NOMO-1 (cell line): Measurements from ENCODE around the gene LRRK1.

Experiments used
- DNase-seq, 2 experiments: peaks; one replicate each; lab custom pipeline; 2025; ENCODE audit not compliant: unreplicated experiment in 2 of 2; lab: John Stamatoyannopoulos, UW

Gene LRRK1

DNA sequence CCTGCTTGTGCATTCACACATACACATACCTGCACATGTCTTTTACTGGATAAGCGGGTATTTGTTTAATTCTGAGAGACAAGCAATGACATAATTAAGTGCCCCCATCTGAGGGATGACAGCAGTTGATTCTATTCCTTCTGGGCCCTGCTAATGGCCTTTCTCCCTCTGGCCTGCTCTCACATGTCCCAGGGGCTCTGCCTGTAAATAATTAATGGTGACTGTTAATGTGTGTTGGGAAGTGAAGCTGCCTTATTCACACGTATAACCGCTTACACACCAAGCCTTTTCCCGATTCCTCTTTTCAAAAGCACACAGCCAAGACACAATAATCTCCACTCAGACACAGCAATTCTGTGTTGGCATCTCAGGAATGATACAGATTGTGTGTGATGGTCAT is 47.8 kb downstream of the LRRK1 start:
- no peak for DNase-seq

DNA sequence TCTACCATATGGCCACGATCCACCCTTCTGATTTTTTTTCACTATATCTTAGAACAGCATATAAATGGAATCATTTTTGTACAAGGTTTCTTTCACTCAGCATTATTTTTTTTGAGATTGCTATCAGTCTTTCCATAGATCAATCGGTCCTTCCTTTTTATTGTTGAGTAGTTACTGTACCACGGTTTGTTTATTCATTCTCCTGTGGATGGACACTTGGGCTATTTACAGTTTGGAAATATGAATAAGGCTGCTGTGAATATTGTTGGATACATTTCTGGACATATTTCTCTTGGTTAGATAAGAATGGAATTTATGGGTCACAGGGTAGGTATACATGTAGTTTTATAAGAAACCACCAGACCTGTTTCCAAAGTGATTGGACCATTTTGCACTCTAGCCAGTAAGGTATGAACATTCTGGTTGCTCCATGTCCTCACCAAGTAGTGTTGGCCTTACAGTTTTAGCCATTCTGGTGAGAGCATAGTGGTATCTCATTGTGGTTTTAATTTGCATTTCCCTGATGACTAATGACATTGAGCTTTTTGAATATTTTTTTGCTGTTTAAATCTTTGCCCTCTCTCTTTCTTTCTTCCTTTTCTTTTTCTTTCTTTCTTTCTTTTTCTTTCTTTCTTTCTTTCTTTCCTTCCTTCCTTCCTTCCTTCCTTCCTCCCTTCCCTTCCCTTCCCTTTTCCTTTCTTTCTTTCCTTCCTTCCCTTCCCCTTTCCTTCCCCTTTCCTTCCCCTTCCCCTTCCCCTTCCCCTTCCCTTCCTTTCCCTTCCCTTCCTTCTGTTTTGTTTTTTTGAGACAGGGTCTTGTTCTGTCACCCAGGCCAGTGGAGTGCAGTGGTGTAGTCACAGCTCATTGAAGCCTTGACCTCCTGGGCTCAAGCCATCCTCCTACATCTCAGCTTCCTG is 49.2 kb downstream of the LRRK1 start:
- no peak for DNase-seq

DNA sequence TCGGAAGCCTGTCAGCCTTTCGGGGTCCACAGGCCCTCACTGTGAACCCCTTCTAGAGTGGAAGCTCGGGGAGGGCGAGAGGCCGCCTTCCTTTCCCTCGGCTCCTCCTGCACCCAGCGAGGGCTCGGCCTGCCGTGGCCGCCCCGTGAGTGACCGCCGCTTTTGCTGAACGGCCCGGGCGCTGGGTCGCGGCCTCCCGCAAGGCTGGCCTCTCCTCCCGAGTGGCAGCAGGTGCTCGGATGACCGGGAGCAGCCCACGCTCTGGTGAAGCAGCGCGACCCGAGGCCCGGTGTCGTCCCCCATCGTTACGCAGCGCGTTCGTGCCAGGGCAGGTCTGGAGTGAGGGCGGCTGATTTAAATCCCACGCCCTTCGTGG is 53.8 kb downstream of the LRRK1 start:
- no peak for DNase-seq

DNA sequence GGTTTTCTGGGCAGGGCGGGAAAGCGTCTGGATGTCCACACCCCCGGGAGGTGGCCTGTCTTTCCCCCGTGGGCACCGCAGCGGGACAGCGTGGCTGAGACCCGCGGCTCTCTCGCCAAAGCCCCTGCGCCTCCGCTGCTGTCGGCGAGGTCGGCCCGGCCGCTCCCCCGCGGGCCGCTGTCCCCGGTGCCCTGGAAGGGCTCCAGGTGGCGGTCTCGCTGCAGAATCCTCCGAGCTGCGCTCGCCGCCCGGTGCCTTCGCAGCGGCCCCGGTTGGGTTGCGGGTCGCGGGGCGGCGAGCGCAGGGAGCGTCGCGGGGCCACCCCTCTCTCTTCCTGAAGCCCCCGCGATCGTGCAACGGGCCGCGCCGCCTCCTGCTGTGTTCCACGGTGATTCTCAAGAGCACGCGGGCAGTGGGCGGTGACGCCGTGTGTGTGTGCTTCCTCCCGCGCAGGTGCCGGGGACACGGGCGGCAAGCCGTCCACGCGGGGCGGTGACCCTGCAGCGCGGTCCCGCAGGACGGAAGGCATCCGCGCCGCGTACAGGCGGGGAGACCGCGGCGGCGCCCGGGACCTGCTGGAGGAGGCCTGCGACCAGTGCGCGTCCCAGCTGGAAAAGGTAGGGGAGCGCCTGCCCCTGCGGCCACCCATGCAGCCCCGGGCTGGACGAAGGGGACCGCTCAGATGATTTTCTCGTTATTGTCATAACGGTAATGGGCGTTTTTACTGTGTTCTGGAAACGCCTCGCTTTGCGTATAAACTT is 54.4 kb downstream of the LRRK1 start:
- no peak for DNase-seq

DNA sequence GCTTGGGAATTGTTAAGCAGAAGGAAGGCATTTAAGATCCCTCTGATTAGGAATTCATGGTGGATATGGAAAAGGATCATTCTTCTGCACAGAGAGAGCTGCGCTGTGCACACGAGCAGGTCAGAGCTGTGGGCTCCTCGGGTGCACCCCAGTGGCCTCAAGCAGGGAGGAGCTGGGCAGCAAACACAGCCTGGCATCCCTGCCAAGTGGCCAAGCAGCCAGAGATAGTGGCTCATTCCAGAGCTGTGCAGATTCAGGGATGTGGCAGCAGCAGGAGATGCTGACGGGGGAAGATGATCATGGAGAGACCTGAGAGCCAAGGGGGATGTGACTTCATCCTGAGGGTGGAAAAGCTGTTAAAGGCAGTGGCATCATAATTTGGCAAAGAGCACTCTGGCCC is 55.9 kb downstream of the LRRK1 start:
- no peak for DNase-seq

DNA sequence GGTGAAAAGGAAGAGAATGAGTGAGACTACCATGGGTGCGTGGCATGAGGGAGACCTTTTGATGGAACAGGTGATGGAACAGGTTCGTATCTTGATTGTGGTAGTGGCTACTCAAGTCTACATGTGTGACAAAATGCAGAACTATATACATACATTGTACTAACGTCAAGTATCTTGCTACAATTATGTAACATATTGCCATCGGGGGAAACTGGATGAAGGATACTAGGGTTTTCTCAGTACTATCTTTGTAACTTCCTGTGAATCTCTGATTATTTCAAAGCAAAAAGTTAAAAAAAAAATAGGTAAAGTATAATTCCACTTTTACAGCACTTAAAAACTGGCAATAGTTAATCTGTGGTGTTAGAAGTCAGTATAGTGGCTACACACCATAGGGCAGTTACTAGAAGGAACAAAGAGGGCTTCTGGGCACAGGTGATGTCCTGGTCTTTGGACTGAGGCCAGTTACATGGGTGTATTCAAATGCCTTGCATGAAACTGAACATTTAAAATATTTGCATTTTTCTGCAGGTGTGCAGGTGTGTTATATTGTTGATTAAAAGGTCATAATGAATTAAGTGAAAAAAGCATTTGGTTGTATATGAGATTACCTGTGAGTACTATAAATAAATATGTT is 61.4 kb downstream of the LRRK1 start:
- no peak for DNase-seq

DNA sequence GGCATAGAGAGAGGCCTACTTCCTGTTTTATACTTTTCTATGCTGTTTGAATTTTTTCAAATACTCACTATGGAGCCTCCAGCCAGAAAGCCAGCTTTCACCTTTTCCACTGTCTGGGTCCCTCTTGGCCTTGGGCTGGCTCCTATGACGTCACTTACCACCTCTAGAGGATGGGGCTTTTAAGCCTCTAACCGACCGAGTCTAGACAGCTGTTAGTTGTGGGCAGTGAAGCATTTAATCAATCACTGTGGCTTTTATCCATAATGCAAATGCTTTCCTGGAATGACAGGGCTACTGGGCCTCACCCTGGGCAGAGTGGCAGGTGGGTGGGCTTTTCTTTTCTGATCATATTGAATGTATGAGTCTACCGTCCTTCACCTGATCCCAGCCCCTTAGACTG is 61.9 kb downstream of the LRRK1 start:
- DNase-seq = no peak

DNA sequence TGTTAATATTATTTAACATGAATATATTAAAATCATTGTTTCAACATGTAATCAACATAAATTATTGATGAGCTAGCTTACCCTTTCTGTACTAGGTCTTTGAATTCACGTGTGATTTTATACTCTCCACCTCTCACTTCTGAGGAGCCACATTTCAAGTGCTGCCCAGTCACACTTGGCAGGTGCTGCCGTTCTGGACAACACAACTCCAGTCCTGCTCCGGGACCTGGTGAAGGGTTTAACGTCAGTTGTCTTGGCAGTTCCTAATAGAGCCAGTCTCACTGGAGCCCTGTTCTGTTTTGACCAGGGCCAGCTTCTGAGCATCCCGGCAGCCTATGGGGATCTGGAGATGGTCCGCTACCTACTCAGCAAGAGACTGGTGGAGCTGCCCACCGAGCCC is 64.1 kb downstream of the LRRK1 start:
- DNase-seq = no peak

DNA sequence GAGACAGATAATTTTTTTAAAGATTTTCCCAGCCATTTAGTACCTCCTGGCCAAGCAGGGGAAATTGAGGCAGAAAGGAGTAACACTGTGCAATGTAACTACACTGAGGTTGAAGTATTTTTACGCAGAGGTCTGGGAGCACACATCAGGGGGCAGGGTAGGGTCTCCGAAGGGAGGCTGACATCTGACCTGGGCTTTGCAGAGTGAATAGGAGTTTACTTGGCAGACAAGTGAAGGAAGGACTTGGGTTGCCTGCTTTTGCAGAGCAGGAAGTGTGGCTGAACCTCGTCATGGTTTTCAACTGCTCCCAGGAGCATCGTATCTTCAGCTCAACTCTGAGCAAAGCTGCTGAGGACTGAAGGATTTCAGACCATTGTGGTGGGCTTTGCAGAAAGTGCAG is 66.2 kb downstream of the LRRK1 start:
- DNase-seq = no peak

DNA sequence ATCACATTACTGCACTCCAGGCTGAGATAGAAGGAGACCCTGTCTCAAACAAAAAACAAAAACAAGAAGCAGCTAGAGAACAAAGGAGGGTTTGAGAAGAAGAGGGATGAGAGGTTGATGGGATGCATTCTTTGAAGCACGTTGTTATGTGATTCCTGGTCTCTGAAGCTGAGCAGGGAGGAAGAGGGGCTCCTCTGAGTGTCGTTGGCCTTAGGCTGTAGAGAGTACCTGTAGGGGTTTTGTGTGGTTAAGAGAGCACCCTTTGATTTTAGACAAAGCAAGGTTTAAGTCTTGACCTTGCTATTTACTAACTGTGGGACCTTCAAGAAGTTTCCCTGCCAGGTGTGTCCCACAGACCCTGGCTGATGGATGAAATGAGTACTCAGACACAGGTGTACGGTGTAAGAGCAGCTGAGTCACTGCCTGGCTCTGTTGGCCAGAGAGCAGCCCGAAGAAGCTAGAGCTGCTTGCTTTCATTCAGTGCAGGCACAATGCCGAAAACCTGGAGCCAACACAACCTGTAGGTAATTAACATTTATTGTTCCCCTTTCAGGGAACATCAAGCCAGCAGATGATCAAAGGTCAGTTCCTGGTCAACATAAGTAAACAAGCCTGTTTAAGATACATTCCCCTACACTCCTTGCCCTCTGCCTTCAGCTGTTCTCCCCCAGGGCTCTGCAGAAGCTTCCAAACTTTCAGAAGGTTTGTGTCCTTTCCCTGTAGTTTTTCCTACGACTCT is 67.2 kb downstream of the LRRK1 start:
- DNase-seq = no peak

DNA sequence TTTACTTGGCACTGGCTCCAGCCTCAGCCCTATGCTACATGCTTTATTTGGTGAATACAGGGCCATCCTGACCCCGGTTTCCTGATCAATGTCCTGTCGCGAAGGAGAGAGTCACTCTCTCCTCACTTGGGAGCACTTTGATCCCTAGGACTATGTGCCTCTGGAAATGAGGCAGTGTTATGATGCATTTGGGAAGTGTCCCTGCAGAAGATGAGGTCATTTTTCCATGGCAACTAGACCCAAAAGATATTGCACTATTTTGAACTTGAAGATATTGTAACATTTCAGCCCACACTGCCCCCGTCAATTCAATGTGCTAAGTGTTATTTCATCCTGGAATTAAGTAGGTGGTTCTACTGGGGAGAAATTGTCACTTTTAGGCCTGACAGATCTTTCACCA is 68.0 kb downstream of the LRRK1 start:
- no peak for DNase-seq

DNA sequence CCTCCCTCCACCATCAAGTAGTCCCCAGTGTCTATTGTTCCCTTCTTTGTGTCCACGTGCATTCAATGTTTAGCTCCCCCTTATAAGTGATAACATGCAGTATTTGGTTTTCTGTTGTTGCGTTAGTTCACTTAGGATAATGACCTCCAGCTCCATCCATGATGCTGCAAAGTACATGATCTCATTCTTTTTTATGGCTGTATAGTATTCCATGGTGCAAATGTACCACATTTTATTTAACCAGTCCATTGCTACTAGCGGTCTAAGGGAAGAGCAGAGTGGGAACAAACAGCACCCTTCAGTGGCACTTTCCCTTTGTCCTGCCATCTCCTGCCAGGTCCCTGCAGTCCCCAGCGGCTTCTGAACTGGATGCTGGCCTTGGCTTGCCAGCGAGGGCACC is 69.1 kb downstream of the LRRK1 start:
- DNase-seq = no peak

DNA sequence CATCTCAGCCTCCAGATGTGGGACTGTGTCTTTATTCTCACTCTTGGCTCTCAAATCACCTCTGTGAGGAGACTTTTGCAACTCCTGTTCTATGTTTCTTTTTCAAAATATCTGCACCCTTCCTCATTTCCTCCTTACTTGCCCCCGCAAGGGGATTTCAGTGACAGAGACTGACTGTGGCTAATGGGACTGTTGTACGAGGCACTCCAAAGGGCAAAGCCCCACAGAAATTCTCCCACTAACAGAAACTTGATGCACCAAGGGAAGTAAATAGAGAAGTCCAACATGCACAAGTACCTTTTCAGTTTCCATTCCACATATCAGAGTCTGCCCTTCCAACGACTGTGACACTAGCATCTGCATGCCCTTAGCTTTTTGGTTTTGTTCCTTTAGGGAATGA is 69.7 kb downstream of the LRRK1 start:
- DNase-seq = no peak

DNA sequence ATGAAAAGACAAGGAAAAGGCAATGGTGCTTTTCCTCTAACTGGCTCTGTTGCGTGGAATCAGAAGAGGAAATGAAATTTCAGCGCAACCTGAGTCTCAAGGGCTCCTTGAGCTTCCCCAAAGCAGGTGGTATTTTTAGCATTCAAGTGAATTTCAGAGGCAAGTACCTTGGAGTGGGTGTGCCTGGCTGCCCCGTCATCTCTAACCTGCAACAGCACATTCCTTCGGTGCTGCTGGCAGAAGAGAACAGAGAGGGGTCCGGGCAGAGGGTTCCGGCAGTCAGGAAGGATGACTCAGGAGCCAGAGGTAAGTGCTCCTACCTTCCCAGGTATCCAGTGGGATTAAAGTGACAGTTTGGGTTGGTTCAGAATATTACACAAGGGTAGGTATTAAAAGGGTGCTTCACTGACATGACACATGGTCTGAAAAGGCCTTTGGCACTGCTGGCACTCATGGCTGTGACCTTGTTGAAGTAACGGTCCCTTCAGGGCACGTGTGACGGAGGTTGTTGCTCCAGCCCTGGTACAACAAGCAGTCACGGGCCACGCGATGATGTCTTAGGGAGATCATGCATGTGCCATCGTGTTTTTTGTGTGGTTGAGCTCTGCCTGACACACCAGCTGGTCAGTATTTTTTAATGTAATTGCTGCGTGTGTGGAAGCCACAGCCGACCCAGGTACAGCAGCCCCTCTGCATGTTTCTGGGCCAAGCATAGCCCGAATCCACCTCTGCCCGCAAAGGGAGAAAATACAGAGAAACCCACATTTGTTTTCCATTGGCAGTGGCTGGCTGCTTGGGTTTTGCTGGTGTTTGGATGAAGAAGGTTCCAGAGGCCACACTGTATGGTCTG is 75.7 kb downstream of the LRRK1 start:
- peak; percentile 15 to 35 for DNase-seq

DNA sequence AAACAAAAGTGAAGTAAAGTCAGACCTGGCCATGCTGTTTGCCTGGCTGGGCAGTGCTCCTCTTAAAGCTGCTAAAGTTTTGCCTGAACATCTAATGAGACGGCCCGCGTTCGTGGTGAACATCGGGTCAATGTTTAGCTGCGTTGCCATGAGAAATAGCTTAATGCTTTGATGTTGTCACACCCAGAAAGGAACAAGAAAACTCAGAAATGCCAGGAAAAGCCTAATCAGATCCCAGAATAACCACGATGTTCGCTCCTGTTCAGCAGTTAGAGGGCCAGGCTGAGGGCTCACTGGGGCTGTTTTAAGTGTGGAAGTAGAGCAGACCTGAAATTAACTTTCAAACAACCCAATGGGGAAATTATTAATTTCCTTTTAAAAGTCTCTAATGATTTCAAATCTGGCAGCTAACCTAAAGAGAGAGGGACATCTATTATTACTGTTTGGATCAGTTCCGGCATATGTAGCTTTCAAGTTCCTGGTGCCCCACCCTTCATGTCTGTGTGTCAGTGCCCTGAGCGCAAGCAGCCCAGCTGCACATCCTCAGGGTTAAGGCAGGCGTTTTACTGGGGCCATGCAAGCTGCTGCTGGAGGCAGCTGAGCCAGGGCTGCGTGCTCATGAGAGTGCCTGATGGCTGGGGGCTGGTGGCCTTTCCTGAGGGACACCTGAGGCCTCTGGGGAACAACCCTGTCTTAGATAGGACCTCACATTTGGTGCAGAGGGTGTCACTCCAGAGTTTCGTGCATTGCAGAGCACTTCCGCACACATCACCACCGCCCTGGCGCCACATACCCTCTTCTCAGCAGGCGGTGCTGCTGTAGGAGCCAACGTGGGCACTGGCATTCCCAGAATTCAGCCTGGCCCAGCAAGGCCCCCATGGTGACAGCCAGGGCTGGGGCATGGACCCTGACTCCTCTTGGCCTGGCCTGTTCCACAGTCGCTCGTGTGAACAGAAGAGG is 76.6 kb downstream of the LRRK1 start:
- DNase-seq = no peak

DNA sequence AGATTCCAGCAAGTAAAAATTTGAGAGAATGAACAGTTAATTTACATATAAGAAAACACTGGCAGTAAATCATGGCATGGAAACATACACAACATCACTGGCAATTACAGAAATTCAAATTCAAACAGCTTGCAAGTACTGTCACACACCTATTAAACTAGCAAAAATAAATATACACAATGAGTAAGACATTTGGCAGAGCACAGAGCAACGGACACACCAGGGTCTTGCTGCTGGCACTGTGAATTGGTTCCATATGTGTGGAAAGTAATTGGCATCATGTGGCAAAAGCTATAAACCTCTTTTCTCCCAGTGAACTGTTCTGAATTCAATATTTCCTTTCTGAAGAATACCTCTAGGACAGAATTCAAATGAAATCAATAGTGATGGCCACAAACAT is 78.3 kb downstream of the LRRK1 start:
- no peak for DNase-seq

DNA sequence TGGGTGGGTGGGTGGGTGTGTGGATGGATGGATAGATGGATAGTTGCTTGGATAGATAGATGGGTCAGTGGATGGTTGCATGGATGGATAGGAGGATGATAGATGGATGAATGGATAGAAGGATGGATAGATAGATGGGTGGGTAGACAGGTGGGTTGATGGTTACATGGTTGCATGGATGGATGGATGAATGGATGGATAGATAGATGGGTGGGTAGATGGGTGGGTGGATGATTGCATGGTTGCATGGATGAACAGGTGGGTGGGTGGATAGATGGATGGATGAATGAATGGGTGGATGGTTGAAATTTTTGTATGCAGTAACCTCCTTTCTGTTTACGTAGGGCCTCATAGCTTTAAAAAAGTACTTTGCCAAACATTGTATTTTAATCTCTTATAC is 79.5 kb downstream of the LRRK1 start:
- no peak for DNase-seq

DNA sequence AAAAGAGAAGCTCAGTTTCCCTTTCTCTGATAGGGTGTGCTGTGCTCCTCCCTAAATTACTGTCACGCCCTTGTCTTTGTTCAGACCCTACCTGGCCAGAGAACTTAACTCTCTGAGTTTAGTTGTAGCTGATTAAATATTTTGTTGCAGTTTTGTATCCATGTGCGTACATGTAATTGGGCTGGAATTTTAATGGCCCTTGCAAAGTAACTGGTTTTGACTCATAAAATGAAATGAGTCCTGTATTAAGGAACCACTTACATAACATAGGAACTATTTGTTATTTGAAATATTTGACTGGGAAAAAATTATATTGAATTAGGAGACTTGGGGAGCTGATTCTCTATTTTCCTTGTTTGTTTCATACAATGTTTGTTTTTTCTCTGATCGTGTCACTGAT is 80.2 kb downstream of the LRRK1 start:
- no peak for DNase-seq

DNA sequence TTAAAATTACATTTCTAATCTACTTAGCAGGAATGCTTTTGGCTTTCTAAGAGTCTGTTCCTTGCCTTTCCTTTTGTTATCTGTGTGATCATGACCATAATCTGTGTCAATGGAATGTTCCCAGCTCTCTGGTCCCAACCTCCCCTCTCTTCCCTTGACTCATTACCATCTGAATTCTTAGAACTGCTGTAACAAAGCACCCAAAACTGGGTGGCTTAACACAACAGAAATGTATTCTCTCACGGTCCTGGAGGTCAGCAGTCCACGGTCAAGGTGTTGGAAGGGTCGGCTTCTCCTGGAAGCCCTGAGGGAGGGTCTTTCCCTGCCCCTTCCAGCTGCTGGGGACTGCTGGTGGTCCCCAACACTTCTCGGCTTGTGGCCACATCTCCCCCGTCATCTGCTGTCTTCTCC is 81.1 kb downstream of the LRRK1 start:
- no peak for DNase-seq
